ENCODE measurements around the gene SMG6. TPM values are rescaled to one million over a fixed set of nuclear protein-coding genes. Genes with fewer than 3 reads are reported as not detected.

The SMG6 gene
- polyA plus RNA-seq, 1 of the 3 experiments (the other 2 are of a cell fraction), result 15.7 TPM

DNA sequence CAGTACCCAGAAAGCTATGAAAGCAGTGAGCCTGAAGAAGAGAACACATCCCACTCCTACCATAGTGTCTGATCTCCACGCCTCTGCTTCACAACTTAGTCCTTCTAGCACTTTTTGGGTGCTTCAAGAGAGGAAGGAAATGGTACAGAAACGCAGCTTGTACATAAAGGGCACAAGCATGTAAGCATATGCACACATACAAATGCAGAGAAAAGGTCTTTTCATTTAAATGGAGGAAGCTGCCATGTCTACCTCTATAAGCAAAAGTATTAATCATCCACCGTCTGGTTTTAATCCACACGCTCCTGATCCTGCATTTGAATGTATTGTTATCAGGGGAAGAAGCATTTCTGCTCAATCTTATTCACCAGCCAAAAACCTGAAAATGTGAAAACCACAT, 148.0 kb downstream of the SMG6 start:
- Histone ChIP-seq H3K36me3 (replicated peaks in 1 of 2; ENCODE audit: control insufficient read depth in 1 of 2, insufficient read depth in 2 of 2, low read length in 1 of 2) (peaks cover 0 to 40% of the 10 kb centered on the region in 2 experiments), H3K9me3 (no peaks in the 10 kb centered on the region), H3K79me2 (ENCODE audit: insufficient read depth) (no peaks in the 10 kb centered on the region; the same call in 1 of the 2 replicates), H3K27ac (ENCODE audit: low read depth in 2 of 2, low read length in 1 of 2) (peak overlapping the region in 1 of 2 experiments; percentile 53; a peak in 2 of 4 replicates), H4K20me1 (ENCODE audit: insufficient read depth) (no peaks in the 10 kb centered on the region), H3F3A (replicated peaks; ENCODE audit: insufficient read depth) (no peaks in the 10 kb centered on the region), H3K4me3 (ENCODE audit: low read depth in 2 of 2, low read length in 1 of 2) (no peak overlapping the region), H3K9ac (no peak overlapping the region), H3K4me1 (ENCODE audit: control insufficient read depth in 1 of 2, insufficient read depth in 2 of 2, low read depth in 1 of 2, low read length in 1 of 2) (peaks cover 0 to 8% of the 10 kb centered on the region in 2 experiments; a peak in 1 of 4 replicates), H2AFZ (ENCODE audit: low read depth) (no peak overlapping the region), H3K4me2 (no peak overlapping the region), H3K27me3 (ENCODE audit: insufficient read depth) (no peaks in the 10 kb centered on the region), H3K9me2 (no peaks in the 10 kb centered on the region)
- ChIA-PET CTCF (interaction anchor here (1.2 to 2.7 kb wide), 4 partner anchors 14 to 126 kb away, joined by 3 to 11 read pairs (median 4); partner anchors contain the start of gene HIC1), POLR2A (interaction anchor here (1.2 kb wide), 1 partner anchor 11 kb away, joined by 5 read pairs; no protein-coding TSS in a partner anchor)
- DNase-seq, result no peak
- TF ChIP-seq ELF1 (IDR thresholded peaks at IDR 0.05) (no peak), YY1 (IDR thresholded peaks at IDR 0.05; ENCODE audit: low read depth) (no peak), MEF2A (IDR thresholded peaks at IDR 0.05; ENCODE audit: borderline replicate concordance, low read depth) (no peak), GATA2 (CRISPR knock-in tag; IDR thresholded peaks at IDR 0.05) (no peak), SIN3A (IDR thresholded peaks at IDR 0.05; ENCODE audit: borderline replicate concordance, low read depth, low read length) (no peak), POLR2AphosphoS5 (IDR thresholded peaks at IDR 0.05; ENCODE audit: low read depth, low read length) (peak; percentile 51), TCF12 (IDR thresholded peaks at IDR 0.05) (peak; percentile 85), JUND (IDR thresholded peaks at IDR 0.05) (no peak), EZH2phosphoT487 (IDR thresholded peaks at IDR 0.05; ENCODE audit: borderline replicate concordance, low read depth) (no peak), MXI1 (IDR thresholded peaks at IDR 0.05; ENCODE audit: low read depth, low read length) (no peak)
- TF ChIP-seq, protein P1, sequence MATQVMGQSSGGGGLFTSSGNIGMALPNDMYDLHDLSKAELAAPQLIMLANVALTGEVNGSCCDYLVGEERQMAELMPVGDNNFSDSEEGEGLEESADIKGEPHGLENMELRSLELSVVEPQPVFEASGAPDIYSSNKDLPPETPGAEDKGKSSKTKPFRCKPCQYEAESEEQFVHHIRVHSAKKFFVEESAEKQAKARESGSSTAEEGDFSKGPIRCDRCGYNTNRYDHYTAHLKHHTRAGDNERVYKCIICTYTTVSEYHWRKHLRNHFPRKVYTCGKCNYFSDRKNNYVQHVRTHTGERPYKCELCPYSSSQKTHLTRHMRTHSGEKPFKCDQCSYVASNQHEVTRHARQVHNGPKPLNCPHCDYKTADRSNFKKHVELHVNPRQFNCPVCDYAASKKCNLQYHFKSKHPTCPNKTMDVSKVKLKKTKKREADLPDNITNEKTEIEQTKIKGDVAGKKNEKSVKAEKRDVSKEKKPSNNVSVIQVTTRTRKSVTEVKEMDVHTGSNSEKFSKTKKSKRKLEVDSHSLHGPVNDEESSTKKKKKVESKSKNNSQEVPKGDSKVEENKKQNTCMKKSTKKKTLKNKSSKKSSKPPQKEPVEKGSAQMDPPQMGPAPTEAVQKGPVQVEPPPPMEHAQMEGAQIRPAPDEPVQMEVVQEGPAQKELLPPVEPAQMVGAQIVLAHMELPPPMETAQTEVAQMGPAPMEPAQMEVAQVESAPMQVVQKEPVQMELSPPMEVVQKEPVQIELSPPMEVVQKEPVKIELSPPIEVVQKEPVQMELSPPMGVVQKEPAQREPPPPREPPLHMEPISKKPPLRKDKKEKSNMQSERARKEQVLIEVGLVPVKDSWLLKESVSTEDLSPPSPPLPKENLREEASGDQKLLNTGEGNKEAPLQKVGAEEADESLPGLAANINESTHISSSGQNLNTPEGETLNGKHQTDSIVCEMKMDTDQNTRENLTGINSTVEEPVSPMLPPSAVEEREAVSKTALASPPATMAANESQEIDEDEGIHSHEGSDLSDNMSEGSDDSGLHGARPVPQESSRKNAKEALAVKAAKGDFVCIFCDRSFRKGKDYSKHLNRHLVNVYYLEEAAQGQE (IDR thresholded peaks at IDR 0.05; ENCODE audit: low read depth, low read length), result no peak
- TF ChIP-seq, protein P2, sequence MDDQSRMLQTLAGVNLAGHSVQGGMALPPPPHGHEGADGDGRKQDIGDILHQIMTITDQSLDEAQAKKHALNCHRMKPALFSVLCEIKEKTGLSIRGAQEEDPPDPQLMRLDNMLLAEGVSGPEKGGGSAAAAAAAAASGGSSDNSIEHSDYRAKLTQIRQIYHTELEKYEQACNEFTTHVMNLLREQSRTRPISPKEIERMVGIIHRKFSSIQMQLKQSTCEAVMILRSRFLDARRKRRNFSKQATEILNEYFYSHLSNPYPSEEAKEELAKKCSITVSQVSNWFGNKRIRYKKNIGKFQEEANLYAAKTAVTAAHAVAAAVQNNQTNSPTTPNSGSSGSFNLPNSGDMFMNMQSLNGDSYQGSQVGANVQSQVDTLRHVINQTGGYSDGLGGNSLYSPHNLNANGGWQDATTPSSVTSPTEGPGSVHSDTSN (IDR thresholded peaks at IDR 0.05), result peak; percentile 84
- TF ChIP-seq, protein P3, sequence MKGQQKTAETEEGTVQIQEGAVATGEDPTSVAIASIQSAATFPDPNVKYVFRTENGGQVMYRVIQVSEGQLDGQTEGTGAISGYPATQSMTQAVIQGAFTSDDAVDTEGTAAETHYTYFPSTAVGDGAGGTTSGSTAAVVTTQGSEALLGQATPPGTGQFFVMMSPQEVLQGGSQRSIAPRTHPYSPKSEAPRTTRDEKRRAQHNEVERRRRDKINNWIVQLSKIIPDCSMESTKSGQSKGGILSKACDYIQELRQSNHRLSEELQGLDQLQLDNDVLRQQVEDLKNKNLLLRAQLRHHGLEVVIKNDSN (IDR thresholded peaks at IDR 0.05; ENCODE audit: borderline replicate concordance, low read depth), result no peak
- 49% methylated on average over 4 of the region's 4 CpGs for WGBS (ENCODE audit: low lambda C conversion rate)
